HG02571 (cell line): ENCODE results near the gene HRCT1.
"Not testable (repeated sequence)": the region's sequence is repeated elsewhere in the genome, so short reads cannot be mapped to it uniquely, and the experiment has no call there.

Experiments used
- ATAC-seq: cut with Tn5 transposase; IDR thresholded peaks from one replicate; pipeline ENCODE4 v1.9.1; 2021; ENCODE audit warnings: mild to moderate bottlenecking, moderate library complexity; ENCODE audit not compliant: unreplicated experiment

HRCT1 gene

DNA sequence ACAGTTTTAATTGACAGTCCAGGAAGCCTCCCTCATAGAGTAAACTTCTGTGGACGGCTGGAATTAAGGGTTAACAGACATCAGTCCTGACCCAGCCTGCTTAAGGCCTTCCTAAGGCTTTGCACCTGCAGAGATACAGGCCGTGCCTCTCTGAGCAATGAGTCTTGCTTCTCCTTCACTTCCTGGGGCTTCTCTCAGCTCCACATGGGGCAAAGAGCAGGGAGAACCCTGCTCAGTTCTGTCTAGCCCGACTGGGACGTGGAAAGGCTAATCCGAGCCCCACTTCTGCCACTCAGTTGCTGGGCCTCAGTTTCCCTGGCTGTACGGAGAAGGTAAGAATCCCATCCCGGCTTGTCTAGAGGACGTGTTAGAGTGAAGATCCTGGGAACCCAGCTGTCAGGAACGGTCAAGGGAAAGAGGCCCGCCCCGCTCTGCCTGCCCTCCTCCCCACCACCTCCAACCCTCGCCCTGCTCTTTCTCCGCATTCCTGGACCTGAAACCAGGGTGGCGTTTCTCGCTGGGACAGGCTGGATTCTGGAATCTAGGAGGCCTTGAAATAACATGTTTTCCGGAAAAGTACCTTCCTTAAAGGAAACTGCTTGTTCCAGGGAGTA, 9.8 kb downstream of the HRCT1 start:
- no peak for ATAC-seq

DNA sequence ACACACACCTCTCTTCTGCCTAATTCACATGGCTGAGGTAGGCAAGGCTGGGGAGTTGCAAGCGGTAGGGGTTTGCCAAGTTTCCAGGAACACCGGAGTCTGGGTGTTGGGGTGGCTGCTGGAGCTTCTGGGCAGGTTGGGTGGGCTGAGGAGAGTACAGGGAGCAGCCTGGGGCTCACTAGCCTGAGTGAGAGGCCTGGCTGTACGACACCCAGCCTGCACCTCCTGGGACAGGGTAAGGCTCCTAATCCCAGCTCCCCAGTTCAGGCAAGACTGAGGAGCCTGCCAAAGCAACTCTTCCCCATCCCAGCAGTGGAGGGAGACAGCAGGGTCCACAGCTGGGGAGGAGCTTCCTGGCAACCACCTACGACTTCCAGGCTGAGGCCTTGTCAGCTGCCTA, 11.3 kb downstream of the HRCT1 start:
- ATAC-seq = no peak

DNA sequence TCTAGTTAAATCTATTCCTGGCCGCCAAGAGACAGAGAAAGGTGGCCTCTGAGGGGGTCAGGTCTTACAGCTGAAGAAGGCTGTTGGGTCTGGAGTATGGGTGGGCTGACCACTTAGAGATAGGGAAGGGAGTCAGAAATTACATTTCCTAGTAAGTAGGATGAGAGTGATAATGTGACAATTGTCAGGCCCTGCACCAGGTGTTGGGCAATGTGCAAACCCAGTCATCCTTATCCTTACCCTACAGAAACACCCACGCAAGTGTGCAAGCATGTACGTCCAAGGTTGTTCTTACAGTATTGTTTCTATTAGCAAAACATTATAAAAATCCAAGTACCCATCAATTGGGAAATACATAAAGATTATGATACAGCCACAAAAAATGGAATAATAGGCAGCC, 12.8 kb downstream of the HRCT1 start:
- no peak for ATAC-seq

DNA sequence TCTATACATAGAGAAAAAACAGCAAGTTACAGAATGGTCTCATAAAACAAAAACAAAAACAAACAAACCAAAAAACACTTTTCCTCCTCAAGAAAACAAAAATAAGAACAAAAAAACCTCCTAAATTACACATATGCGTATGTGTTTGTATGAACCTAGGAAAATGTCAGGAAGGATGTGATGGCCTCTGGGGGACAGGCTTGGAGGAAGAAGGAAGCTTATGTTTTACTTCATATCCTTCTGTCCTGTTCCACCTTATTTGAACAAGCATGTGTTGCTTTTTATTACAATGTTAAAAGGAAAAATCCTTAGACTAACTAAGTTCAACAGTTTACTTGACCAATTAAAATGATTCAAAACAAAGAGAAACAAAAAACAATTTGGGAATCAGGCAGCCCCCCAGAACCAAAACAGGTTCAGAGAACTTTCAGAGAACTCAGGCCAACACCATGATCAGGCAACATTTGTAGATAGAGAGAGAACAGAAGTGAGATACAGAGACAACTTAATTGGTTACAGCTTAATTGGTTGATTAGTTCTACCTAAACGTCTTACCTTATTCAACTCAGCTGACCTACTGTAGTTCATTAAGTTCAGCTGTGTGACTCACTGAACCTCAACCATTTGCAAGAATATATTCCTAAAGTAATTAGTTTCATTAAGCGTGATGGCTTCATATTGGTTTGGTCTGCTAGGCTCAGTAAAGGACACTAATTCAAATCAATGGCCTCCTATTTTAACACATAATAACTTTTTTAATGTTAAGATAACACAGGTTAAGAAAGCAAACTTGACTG, 13.4 kb downstream of the HRCT1 start:
- no peak for ATAC-seq

DNA sequence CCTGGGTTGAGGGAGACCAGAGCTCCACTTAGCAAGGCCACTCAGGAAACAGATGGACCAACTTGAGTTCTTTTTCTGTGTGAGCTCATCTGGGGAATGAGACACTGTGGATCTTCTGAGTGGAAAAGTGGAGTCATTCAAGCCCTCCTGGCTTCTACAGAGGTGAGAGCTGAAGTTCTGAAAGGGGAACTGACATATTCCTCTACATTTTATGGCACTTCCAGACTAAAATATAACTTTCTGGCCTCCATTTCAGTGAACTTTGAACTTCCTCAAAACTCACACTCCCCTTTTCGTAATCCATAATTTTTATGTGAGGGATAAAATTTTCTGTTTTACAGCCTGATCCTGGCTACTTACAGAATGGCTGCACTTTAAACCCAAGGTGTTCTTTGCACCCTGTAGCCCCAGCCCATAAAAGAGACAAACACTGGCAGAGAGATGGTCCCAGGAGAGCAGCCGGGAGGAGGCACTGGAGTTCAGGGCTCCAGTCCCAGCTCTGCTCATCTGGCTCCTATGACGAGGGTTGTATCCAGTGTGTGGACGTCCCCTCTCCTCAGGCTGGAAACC, 14.1 kb downstream of the HRCT1 start:
- no peak for ATAC-seq

DNA sequence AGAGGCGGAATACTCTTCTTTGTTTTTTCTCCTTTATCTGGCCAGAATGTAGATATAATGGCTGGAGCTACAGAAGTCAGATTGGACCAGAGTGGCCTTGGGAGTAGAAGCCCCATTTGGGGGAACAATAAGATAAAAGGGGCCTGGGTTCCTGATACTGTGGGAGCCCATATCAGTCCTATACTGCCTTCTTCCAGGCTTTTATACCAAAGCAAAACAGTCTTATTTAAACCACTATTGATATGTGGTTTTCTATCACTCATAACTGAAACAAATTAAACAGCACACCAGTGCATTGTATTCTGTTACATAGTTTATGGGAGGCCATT, 17.6 kb downstream of the HRCT1 start:
- no peak for ATAC-seq

DNA sequence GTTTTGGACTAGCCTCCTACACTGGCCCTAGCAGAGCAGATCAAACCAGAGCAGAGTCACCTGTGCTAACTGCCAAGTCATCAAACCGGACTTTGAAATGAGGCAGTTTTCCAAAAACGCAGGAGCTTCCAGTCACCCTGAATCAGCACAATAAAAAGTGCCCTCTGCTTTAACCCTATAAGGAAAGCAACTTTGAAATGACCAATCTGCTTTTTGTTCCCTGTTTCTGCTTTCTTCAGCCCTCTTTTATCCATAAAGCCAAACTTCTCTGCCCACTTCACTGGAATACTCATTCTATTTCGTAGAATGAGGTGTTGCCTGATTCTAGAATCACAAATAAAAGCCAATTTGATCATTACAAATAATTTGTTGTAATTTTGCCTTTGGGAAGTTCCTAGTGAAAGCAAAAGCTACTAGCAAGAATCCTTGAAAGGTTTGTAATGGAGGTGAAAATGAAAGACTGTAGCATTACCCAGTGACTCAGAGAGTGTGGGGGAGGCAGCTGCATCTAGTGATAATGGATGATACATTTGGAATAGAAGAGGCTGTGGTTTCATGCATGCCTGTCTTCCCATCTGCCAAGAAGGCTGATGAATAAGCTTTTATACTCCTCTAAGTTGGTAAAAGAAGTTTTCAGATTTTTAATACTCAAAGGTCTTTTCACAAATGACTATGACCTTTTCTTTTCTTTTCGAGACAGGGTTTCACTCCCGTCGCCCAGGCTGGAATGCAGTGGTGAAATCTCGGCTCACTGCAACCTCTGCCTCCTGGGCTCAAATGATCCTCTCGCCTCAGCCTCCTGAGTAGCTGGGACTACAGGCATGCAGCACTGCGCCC, 18.1 kb downstream of the HRCT1 start:
- no peak for ATAC-seq

DNA sequence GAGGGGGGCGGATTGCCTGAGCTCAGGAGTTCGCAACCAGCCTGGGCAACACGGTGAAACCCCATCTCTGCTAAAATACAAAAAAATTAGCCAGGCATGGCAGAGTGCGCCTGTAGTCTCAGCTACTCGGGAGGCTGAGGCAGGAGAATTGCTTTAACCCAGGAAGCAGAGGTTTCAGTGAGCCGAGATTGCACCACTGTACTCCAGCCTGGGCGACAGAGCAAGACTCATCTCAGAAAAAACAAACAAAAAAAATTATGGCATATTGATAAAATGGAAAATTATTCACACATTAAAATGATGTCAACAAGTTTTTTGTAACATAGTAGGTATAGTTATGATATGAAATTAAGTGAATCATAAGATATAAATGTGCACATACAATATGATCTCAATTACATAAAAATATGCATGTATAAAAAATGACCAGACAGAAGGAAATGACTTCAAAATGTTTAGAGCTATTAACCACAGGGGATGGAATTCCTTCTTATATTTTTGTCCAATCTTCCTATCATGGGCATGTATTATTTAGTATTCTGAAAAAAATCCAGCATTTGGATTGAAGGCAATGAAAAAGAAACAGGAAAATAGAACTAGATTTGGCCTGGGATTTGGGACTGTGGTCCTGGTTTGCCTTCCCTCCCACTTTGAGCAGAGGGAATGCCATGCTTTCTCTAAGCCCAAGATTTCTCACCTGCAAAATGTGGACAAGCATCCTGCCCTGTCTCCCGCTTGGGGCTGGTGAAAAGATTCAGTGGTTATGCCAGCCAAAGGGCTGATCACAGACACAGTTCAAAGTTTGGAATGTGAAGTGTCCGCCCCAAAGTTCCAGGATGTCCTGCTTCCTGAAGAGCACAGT, 22.8 kb downstream of the HRCT1 start:
- no peak for ATAC-seq

DNA sequence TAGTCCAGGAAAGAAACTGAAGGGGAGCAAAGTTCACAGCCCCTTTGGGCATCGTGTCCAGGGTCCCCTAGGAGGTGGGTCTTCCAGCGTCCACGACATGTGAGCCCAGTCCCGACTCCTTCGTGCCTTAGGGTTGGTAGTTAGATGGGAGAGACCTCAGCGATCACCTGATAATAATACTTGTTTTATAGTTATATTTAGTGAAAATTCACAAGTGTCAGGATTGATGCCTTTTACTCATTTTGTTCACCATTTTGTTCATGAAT, 23.4 kb downstream of the HRCT1 start:
- ATAC-seq = no peak

DNA sequence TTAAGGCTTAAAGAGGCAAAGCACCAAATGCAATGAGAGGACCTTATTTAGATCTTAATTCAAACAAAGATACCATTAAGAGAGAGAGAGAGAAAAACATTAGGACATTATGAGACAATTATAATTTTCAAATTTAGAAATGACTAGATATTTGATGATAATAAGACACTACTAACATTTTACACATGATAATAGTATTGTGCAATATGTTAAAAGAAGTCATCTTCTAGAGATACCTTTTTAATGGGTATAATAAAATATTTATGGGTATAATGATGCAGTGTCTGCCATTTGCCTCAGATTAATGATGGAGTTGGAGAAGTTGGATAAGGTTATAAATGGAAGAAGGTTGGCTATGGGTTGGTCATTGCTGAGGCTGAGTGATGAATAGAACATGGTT, 24.5 kb downstream of the HRCT1 start:
- ATAC-seq = no peak

DNA sequence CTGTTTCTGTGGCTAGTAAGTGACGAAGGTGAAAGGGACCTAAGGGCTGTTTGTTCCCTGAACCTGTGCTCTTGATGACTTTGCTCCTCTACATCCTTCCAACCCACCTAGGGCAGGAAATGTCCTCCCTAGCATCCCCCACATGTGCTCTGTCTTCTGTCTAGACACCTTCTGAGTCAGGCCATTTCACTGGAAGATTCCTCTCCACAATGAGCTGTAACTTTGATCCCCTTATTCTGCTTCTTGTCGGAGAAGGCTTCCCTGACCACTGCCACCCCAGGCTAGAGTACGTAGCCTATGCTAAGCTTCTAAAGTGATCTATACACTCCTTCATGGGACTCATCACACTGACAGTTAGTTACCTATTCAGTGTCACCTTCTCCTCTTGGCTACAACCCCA, 25.0 kb downstream of the HRCT1 start:
- ATAC-seq = no peak

DNA sequence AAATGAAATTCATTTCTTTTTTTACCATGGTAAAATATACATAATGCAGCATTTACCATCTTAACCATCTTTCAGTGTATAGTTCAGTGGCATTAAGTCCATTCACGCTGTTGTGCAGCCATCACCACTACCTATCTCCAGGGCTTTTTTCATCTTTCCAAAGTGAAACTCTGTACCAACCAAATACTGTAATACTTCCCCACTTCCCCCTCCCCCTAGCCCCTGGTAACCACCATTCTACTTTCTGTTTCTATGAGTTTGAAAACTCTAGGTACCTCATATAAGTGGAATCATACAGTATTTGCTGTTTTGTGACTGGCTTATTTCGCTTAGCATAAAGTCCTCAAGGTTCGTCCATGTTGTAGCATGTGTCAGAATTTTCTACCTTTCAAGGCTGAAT, 26.7 kb downstream of the HRCT1 start:
- ATAC-seq = no peak

DNA sequence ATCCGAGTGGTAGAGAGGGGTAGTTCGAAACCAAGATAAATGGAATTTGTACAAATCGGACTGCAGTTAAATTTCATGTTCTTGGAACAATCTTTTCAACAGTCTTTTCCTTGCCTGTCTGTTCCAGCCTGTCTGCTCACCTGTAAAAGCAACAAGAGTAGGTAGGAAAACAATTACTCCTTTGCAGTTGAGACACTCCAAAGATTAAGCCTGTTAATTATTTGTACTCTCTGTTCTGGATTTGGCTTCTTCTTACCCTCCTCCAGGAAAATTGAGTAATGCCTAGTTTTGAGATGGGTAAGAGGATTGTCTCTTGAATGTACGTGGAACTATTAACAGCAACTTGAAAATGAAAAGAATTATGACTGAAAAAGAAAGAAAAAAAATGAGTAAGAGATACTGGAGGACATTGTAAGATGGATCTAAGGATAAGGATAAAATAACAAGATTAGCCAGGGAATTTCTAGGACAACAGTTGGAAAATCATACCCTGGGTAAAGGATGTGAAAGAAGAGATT, 27.6 kb downstream of the HRCT1 start:
- no peak for ATAC-seq

DNA sequence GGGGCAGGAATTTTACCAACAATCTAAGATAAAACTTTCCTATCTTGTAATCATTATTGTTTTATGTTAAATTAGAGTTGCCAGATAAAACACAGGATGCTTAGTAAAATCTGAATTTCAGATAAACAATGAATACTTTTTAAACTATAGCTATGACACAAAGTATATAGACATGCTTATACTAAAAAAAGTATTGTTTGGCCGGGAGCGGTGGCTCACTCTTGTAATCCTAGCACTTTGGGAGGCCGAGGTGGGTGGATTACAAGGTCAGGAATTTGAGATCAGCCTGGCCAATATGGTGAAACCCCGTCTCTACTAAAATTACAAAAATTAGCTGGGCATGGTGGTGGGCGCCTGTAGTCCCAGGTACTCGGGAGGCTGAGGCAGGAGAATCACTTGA, 28.1 kb downstream of the HRCT1 start:
- ATAC-seq = not testable (repeated sequence)

DNA sequence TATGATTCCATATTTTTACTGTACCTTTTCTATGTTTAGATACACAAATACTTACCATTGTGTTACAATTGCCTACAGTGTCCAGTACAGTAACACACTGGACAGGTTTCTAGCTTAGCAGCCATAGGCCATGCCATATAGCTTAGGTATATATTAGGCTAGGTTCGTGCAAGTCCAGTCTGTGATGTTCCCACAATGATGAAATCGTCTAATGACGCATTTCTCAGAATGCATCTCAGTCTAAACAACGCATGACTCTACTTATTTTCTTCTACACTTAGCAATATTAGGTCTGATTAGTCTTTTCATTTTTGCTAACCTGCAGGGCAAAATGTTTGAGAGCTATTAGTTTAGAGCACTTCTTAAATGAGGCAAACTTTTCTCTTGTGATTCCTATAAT, 29.3 kb downstream of the HRCT1 start:
- no peak for ATAC-seq

DNA sequence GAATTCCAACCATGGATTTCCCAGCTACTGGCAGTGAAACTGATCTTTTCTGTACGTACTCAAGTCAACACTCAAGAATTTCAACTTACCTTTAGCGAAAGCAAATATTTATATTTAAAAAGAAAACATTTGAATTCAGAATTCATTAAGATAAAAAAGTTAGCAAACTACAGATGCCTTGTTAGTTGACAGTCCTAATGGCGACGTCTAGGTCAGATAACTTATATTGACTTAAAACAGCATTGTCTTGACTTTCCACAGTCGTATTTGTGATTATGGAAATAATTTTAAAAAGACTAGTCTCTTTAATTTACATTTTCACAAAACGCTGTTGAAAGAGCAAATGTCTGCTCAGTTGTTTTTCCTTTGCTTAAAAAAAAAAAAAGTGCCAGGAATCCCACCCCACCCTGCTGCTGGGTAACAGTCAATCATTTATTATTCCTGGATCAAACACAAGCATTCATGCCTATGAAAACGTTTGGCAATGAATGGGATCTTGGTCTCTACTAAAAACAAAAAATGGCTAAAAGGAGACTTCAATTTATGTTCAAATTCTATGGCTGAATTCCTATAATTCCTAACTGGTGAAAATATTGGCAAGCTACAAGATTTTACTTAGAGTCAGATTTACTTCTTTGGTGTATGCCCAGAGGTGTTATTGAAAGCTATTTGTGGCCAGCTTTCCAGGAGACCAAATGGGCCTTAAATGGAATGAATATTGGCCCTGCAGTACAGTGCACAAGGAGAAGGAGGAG, 29.9 kb downstream of the HRCT1 start:
- no peak for ATAC-seq

DNA sequence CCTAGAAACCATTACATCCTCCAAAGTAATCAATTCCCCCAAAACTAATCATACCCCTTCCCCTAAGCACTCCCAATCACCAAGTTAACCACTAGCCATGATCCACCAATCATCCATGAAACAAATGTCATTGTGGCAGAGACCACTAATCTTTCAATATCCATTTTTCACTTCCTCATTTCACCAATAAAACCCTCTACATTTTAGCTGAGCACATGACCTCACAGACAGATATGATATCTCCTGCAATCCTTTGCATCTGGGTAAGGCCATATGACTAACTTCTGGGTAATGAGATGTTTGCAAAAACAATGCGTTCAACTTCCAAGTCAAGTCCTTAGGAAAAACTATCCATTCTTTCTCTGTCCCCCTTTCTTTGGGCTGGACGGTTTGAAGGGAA, 31.2 kb downstream of the HRCT1 start:
- ATAC-seq = no peak

DNA sequence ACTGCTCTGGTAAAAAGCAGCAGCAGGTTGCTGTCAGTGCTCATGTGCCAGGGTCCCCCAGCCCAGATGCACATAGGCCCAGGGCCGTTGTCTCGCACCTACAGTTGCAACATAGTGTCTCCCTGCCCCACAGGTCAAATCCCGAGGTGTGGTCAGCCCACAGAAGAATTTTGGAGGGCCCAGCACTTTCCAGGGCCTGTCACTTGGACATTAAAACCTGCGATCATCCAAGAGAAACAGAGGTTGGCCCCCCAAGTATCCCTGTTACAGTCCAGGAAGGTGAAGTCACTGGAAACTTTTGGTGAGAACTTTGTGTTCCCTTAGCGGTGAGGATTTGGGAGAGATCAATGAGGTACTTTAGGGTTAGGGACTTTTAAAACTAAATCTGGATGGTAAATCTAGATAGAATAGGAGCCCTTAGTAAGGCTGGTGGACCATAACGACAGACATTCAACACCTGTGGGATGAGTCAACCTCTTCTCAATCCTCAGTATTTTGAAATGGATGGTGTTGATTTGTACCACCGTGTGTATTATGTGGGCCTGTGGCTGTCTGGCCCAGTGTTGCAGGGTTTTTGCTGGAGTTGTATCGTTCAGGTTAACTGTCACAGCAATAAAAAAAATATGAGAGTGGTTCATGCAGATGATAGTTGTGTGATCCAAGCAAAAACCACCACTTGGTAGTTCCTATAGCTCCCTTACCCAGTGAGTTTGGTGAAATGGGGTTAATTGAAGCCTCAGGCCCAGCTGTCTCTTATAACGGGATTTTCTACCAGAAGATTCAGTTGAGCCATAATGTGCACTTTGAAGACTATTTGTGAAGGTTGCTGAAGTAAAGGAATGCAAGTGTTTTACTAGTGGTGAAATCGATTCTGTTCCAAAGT, 32.7 kb downstream of the HRCT1 start:
- ATAC-seq = no peak

DNA sequence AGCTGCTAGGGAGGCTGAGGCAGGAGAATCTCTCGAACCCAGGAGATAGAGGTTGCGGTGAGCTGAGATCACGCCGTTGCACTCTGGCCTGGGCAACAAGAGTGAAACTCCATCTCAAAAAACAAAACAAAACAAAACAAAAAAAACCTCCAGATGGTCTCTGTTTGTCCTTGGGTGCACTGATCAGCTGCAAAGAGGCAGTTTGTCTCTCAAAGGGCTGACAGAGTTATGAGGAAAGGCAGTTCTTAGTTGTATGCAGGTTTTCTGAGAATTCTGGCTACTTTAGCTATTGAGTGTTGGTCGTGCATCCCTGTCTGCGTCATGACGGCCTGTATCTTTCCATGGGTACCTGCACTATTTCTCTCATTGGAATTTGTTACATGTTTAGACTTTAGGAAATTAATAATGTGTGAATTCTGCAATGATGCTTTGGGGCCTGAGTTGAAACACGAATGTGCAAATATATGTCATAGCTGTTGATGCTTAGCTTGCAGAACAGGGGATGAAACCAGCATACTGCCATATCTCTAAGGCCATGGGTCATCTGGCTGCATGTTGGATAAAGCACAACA, 33.8 kb downstream of the HRCT1 start:
- ATAC-seq = no peak
